ENCODE data around the gene SECISBP2.

- TF ChIP-seq, protein P1, sequence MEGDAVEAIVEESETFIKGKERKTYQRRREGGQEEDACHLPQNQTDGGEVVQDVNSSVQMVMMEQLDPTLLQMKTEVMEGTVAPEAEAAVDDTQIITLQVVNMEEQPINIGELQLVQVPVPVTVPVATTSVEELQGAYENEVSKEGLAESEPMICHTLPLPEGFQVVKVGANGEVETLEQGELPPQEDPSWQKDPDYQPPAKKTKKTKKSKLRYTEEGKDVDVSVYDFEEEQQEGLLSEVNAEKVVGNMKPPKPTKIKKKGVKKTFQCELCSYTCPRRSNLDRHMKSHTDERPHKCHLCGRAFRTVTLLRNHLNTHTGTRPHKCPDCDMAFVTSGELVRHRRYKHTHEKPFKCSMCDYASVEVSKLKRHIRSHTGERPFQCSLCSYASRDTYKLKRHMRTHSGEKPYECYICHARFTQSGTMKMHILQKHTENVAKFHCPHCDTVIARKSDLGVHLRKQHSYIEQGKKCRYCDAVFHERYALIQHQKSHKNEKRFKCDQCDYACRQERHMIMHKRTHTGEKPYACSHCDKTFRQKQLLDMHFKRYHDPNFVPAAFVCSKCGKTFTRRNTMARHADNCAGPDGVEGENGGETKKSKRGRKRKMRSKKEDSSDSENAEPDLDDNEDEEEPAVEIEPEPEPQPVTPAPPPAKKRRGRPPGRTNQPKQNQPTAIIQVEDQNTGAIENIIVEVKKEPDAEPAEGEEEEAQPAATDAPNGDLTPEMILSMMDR (IDR thresholded peaks at IDR 0.05; ENCODE audit: low read length) = no peak
- TF ChIP-seq EZH2 (IDR thresholded peaks at IDR 0.05; ENCODE audit: borderline replicate concordance, low read length) = no peak
Measured at GRCh38 chr9:89379508-89380115, 61.3 kb downstream of the SECISBP2 start.
